Sigmoid colon (tissue), 7 donors: Measurements from ENCODE around the gene GAB2. TPM values are rescaled to one million over a fixed set of nuclear protein-coding genes. Genes with fewer than 3 reads are reported as not detected.
A peak's percentile ranks its signal among the peaks of the same experiment; 100 is the strongest.

Source experiments
- DNase-seq: peaks from one replicate; pipeline ENCODE4 v3.0.0-alpha.2; 2019
- H3K27ac ChIP-seq, 4 donors: fragments of 200-600 bp; sonication (generic); one replicate each; pipeline ENCODE4 v1.5.1; 2016 to 2019; ENCODE audit warnings: mild to moderate bottlenecking in 1 of 4
- H3K27me3 ChIP-seq, 3 donors: fragments of 200-600 bp; sonication (generic); one replicate each; pipeline ENCODE4 v1.5.1; 2019; ENCODE audit warnings: mild to moderate bottlenecking in 1 of 3
- H3K36me3 ChIP-seq, 4 donors: fragments of 200-600 bp; sonication (generic); one replicate each; pipeline ENCODE4 v1.5.1; 2016 to 2019
- H3K4me1 ChIP-seq, 4 donors: fragments of 200-600 bp; sonication (generic); one replicate each; pipeline ENCODE4 v1.5.1; 2017 to 2019
- H3K4me3 ChIP-seq, 4 donors: fragments of 200-600 bp; sonication (generic); one replicate each; pipeline ENCODE4 v1.5.1; 2017 to 2019; ENCODE audit warnings: mild to moderate bottlenecking in 2 of 4, moderate library complexity in 1 of 4
- H3K9me3 ChIP-seq, 4 donors: fragments of 200-600 bp in 3 of 4; sonication (generic) in 3 of 4; one replicate each; pipeline versions ENCODE4 v1.5.1 to v1.6.1; 2013 to 2019
- EP300 ChIP-seq, 4 donors: sonication (generic); formaldehyde crosslinking; IDR thresholded peaks; one replicate each; pipeline ENCODE4 v1.6.1; 2017; ENCODE audit warnings: antibody characterized with exemption in 4 of 4
- POLR2A ChIP-seq, 2 donors: fragments of 450-650 bp; IDR thresholded peaks; one replicate each; pipeline ENCODE4 v1.6.1; 2016; ENCODE audit warnings: antibody characterized with exemption in 2 of 2, mild to moderate bottlenecking in 2 of 2, moderate library complexity in 2 of 2
- POLR2AphosphoS5 ChIP-seq, 4 donors: sonication (generic); formaldehyde crosslinking; IDR thresholded peaks; one replicate each; pipeline ENCODE4 v1.6.1; 2017; ENCODE audit warnings: antibody characterized with exemption in 4 of 4
- WGBS, 2 donors: extraction: QIAGEN DNeasy Blood & Tissue Kit; methylation state at CpG; one replicate each; pipeline ENCODE4 v1.1.7; 2013; 5-methylcytosine and 5-hydroxymethylcytosine counted together
- intact Hi-C: fragments of 100-400 bp; cut with DNase I; formaldehyde crosslinking; loops from one replicate; pipeline ENCODE4 v1.15.1; 2023
- polyA plus RNA-seq, 3 donors: library from polyadenylated mRNA; stranded (reverse); fragments of 200-250 nt; gene quantifications; one replicate each; pipeline ENCODE4 v1.2.3, GENCODE V29; 2013
- total RNA-seq, 4 donors: library from RNA; depleted of rRNA; stranded (reverse); fragments of >200 nt; gene quantifications; one replicate each; pipeline ENCODE4 v1.1.0, GENCODE V29; 2016
- TF ChIP-seq, protein P1 (sequence below), 4 experiments: fragments of 450-650 bp in 3 of 4; fragments of 200-600 bp in 1 of 4; IDR thresholded peaks; one replicate each; pipeline ENCODE4 v1.5.1; 2016 to 2019; ENCODE audit warnings: antibody characterized with exemption in 4 of 4, mild to moderate bottlenecking in 3 of 4, moderate library complexity in 2 of 4
- donor health status: healthy with polysubstance abuse.
- donor health status: Bipolar disorder and iron deficiency.
- donor health status: healthy.

The GAB2 gene
- total and polyA plus RNA-seq, 7 donors, result 10.8 to 23.5 (median 13.6) TPM

DNA sequence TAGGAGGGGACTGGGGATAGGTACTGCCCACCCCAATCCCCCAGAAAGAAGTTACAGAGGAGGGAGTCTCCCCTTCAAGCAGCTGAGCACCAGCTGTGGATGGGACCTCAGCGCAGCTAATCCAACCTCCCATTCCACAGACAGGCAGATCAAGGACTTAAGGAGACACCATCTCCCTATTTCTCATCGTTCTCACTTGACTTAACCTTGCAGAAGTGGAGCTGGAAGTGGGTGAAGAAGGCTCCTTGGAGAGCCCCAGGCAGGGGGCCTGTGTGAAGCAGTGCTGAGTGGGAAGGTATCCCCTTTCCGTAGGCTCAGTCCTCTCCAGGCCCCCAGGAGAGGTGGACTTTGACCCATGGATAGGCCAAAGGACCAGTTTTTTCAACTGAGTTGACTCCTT, 201.6 kb downstream of the GAB2 start:
- intact Hi-C loops, result no loop called here

DNA sequence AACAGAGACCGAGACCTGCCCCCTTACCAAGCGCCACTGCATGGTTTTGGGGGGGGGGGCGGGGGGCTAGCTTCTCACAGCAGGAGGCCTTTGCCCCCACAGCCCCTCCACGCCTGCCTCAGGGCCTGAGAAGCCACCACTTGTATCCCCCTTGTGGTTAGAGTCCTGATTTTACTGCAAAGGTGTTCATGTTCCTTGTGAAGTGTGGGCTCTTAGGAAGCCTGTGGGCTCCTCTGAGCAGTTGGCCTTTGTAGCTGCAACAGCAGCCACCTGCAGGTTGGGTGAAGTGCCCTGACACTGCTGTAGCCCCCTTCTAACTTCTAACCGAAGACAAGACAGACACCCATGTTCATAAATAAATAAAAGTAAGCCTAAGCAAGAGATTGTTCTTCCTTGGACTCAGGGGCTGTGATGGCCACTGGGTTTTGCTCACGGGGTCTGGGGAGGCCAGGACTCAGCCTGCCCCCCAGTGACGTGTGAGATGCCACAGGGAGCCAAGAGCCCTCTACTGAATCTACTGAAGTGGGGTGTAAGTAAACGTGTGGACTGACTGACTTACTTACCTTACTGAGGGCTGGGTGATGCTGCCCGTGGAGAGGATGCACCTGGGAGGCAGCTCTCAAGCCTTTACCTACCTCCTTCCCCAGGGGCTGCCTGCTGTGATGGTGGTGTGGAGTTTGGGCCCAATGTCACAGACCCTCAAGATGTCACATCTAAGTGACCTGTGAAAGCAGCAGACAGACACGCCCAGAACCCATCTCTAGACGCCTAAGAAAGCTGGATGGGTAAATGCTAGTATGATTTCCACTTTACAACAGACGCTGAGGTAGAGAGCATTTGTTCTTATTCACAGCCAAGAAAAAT, 203.1 kb downstream of the GAB2 start:
- no peak overlapping the region for H3K27ac ChIP-seq
- no peak for DNase-seq

More for the DNA sequence above, 201.6 kb downstream of the GAB2 start:
- no peak overlapping the region for H3K4me3 ChIP-seq
- H3K4me1 ChIP-seq, result no peaks in the 10 kb centered on the region
- H3K27me3 ChIP-seq, result no peaks in the 10 kb centered on the region
- no peaks in the 10 kb centered on the region for H3K9me3 ChIP-seq
- no peak overlapping the region for H3K27ac ChIP-seq
- H3K36me3 ChIP-seq, result peaks cover 0 to 58% (median 12%) of the 10 kb centered on the region in 4 donors
- 93 to 95% methylated on average over 3 of the region's 3 CpGs for WGBS, 2 donors
- DNase-seq, result no peak
- TF ChIP-seq POLR2AphosphoS5 (IDR thresholded peaks at IDR 0.05) (no peak), EP300 (IDR thresholded peaks at IDR 0.05) (no peak), POLR2A (IDR thresholded peaks at IDR 0.05) (no peak)
- TF ChIP-seq, protein P1, sequence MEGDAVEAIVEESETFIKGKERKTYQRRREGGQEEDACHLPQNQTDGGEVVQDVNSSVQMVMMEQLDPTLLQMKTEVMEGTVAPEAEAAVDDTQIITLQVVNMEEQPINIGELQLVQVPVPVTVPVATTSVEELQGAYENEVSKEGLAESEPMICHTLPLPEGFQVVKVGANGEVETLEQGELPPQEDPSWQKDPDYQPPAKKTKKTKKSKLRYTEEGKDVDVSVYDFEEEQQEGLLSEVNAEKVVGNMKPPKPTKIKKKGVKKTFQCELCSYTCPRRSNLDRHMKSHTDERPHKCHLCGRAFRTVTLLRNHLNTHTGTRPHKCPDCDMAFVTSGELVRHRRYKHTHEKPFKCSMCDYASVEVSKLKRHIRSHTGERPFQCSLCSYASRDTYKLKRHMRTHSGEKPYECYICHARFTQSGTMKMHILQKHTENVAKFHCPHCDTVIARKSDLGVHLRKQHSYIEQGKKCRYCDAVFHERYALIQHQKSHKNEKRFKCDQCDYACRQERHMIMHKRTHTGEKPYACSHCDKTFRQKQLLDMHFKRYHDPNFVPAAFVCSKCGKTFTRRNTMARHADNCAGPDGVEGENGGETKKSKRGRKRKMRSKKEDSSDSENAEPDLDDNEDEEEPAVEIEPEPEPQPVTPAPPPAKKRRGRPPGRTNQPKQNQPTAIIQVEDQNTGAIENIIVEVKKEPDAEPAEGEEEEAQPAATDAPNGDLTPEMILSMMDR (IDR thresholded peaks at IDR 0.05), result no peak

DNA sequence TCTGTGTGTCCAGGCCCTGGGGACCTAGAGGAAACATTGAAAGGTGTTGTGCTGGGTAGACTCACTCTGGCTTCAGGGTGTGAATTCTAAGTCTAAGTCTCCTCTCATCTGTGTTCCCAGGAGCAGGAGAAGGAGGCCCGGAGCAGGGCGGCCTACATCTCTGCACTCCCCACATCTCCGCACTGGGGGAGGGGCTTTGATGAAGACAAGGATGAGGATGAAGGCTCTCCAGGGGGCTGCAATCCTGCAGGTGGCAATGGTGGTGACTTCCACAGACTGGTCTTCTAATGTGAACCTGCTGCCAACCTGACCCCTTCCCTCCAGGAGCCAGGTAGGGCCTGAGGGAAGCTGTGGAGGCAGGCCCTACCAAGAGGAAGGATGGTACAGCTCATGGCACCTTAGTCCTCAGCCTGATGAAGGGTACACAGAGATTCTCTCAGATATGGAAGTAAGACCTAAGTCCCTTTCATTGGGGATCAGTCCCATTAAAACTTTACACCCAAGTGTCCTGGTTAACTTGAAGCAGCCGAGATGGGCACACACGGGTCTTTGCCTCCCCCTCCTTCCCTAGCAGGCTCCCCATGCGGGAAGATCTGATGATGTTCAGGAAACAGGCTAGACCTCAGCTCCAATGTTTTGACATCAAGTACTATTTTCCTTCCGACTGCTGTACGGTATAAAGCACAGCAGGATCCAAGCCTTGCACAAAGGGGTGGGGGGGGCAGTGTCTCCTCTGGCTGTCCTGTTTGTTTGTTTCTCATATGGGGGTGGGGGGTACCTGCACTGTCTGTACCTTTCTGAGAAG, 203.9 kb downstream of the GAB2 start:
- Histone ChIP-seq H3K9me3 (no peaks in the 10 kb centered on the region), H3K4me3 (no peak overlapping the region), H3K36me3 (peaks cover 0 to 59% (median 21%) of the 10 kb centered on the region in 4 donors), H3K27ac (no peak overlapping the region), H3K4me1 (no peaks in the 10 kb centered on the region), H3K27me3 (no peaks in the 10 kb centered on the region)
- peak; percentile 48 for DNase-seq
- 86 to 92% methylated on average over 8 of the region's 8 CpGs for WGBS, 2 donors
- intact Hi-C loops, result no loop called here
- TF ChIP-seq EP300 (IDR thresholded peaks at IDR 0.05), result no peak
- TF ChIP-seq POLR2A (IDR thresholded peaks at IDR 0.05), result no peak
- no peak for TF ChIP-seq POLR2AphosphoS5 (IDR thresholded peaks at IDR 0.05)
- TF ChIP-seq, protein P1 (IDR thresholded peaks at IDR 0.05), result no peak

More for the DNA sequence above, 203.1 kb downstream of the GAB2 start:
- TF ChIP-seq EP300 (IDR thresholded peaks at IDR 0.05), result no peak
- TF ChIP-seq POLR2A (IDR thresholded peaks at IDR 0.05), result no peak
- TF ChIP-seq POLR2AphosphoS5 (IDR thresholded peaks at IDR 0.05), result no peak
- TF ChIP-seq, protein P1 (IDR thresholded peaks at IDR 0.05), result no peak
- intact Hi-C loops, result no loop called here
- Histone ChIP-seq H3K36me3 (peaks cover 0 to 59% (median 17%) of the 10 kb centered on the region in 4 donors), H3K4me3 (no peak overlapping the region), H3K4me1 (no peaks in the 10 kb centered on the region), H3K9me3 (no peaks in the 10 kb centered on the region), H3K27me3 (no peaks in the 10 kb centered on the region)
- 86 to 89% methylated on average over 12 of the region's 12 CpGs for WGBS, 2 donors

DNA sequence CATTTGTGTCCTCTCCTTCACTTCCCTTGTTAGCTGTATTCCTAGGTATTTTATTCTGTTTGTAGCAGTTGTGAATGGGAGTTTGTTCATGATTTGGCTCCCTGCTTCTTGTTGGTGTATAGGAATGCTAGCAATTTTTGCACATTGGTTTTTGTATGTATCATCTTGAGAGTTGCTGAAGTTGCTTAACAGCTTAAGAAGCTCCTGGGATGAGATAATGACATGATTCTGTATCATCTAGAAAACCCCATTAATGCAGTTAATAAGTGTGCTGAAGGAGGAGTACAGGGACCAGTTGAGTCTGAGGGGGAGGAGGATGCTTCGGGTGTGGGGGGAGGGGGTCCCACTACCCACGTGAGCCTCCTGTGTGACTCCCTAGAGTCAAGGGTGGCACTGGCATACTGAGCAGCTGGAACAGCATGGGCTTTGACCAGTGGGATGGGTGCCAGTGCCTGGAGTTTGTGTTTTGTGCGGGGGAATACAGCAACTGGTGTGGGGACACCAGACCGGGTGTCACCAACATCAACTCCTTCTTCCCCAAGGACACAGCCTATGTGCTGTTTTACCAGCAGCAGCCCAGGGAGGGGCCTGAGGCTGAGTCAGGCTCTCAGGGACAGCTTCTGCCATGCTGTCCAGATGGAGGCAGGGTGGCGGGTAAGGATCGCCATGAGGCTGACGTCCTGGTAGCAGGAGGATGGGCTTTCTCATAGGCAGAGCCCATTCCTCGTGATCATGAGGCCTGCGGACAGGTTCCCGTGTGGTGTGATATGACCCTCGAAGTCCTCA, 204.8 kb downstream of the GAB2 start:
- TF ChIP-seq EP300 (IDR thresholded peaks at IDR 0.05), result no peak
- TF ChIP-seq POLR2A (IDR thresholded peaks at IDR 0.05), result no peak
- TF ChIP-seq, protein P1 (IDR thresholded peaks at IDR 0.05), result no peak
- no peak for TF ChIP-seq POLR2AphosphoS5 (IDR thresholded peaks at IDR 0.05)
- Histone ChIP-seq H3K9me3 (no peaks in the 10 kb centered on the region), H3K4me1 (no peaks in the 10 kb centered on the region), H3K27me3 (no peaks in the 10 kb centered on the region), H3K36me3 (peaks cover 0 to 59% (median 23%) of the 10 kb centered on the region in 4 donors), H3K4me3 (no peak overlapping the region), H3K27ac (no peak overlapping the region)
- peak; percentile 63 for DNase-seq
- 88 to 92% methylated on average over 11 of the region's 11 CpGs for WGBS, 2 donors
- intact Hi-C loops, result no loop called here
